ENCODE measurements around the gene KCNE2. TPM values are rescaled to one million over a fixed set of nuclear protein-coding genes. Genes with fewer than 3 reads are reported as not detected.

KCNE2 gene
- total and polyA plus RNA-seq, 2 experiments from 2014 or later = 0.33 TPM; not detected in 1

DNA sequence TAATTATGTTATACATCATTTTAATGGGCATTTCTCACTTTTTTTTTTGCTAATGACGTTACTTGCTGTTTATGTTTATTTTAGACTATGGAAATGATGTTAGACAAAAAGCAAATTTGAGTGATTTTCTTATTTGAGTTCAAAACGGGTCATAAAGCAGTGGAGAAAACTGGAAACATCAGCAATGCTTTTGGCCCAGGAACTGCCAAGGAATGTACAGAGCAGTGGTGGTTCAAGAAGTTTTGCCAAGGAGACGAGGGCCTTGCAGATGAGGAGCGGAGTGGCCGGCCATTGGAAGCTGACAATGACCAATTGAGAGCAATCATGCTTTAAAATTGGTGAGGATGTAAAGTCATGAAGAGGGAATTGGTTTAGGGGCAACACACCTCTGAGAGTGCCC, 32.1 kb upstream of the KCNE2 start:
- Histone ChIP-seq H3K4me2 (ENCODE audit: unreplicated experiment) (no peak overlapping the region), H3K36me3 (ENCODE audit: low read depth) (no peaks in the 10 kb centered on the region), H3K9me2 (ENCODE audit: insufficient read depth) (no peaks in the 10 kb centered on the region), H2AFZ (no peak overlapping the region), H3K9me3 (ENCODE audit: low read depth) (no peaks in the 10 kb centered on the region), H3K79me2 (ENCODE audit: insufficient read depth) (no peaks in the 10 kb centered on the region), H3K9ac (no peak overlapping the region), H3K27ac (no peak overlapping the region), H3K27me3 (replicated peaks; ENCODE audit: insufficient read depth) (no peaks in the 10 kb centered on the region), H3F3A (ENCODE audit: insufficient read depth) (peaks cover 10% of the 10 kb centered on the region; the same call in 1 of the 2 replicates), H4K20me1 (ENCODE audit: insufficient read depth) (no peaks in the 10 kb centered on the region), H3K4me1 (ENCODE audit: insufficient read depth) (no peaks in the 10 kb centered on the region), H3K4me3 (no peak overlapping the region)
- DNase-seq = no peak
- TF ChIP-seq EZH2 (IDR thresholded peaks at IDR 0.05; ENCODE audit: insufficient read depth, poor library complexity, severe bottlenecking) (no peak), EZH2phosphoT487 (IDR thresholded peaks at IDR 0.05; ENCODE audit: insufficient read depth, low read depth) (no peak)
- WGBS, 2 experiments (ENCODE audit: low coverage in 1 of 2, low lambda C conversion rate in 2 of 2, missing lambda C conversion rate in 2 of 2) = 78 to 80% methylated on average over 5 of the region's 5 CpGs
- in situ Hi-C loops (cut with MboI) = no loop called here

DNA sequence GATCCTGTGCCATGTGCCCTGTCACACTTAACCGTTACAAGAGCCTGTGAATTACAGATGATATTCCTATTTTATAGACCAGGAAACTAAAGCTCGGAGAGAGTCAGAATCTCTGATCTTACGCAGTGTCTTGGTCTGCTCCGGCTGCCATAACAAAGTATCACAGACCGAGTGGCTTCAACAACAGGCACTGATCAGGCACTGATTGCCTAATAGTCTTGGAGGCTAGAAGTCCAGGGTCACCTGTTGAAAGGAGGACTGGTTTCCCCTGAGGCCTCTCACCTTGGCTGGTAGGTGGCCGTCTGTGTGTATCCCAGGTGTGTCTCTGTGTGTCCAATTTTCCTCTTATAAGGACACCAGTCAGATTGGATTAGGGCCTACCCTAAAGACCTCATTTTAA, 31.5 kb upstream of the KCNE2 start:
- DNase-seq = no peak
- Histone ChIP-seq H3K27me3 (replicated peaks; ENCODE audit: insufficient read depth) (no peaks in the 10 kb centered on the region), H3K4me1 (ENCODE audit: insufficient read depth) (no peaks in the 10 kb centered on the region), H3K4me2 (ENCODE audit: unreplicated experiment) (no peak overlapping the region), H3K36me3 (ENCODE audit: low read depth) (no peaks in the 10 kb centered on the region), H3K79me2 (ENCODE audit: insufficient read depth) (no peaks in the 10 kb centered on the region), H3K9me2 (ENCODE audit: insufficient read depth) (no peaks in the 10 kb centered on the region), H3K9ac (no peak overlapping the region), H3F3A (ENCODE audit: insufficient read depth) (peaks cover 10% of the 10 kb centered on the region; the same call in 1 of the 2 replicates), H3K9me3 (ENCODE audit: low read depth) (no peaks in the 10 kb centered on the region), H4K20me1 (ENCODE audit: insufficient read depth) (no peaks in the 10 kb centered on the region), H3K27ac (no peak overlapping the region), H2AFZ (no peak overlapping the region), H3K4me3 (no peak overlapping the region)
- WGBS, 2 experiments (ENCODE audit: low coverage in 1 of 2, low lambda C conversion rate in 2 of 2, missing lambda C conversion rate in 2 of 2) = 88 to 89% methylated on average over 6 of the region's 6 CpGs
- in situ Hi-C loops (cut with MboI) = no loop called here
- TF ChIP-seq EZH2phosphoT487 (IDR thresholded peaks at IDR 0.05; ENCODE audit: insufficient read depth, low read depth) (no peak), EZH2 (IDR thresholded peaks at IDR 0.05; ENCODE audit: insufficient read depth, poor library complexity, severe bottlenecking) (no peak)

DNA sequence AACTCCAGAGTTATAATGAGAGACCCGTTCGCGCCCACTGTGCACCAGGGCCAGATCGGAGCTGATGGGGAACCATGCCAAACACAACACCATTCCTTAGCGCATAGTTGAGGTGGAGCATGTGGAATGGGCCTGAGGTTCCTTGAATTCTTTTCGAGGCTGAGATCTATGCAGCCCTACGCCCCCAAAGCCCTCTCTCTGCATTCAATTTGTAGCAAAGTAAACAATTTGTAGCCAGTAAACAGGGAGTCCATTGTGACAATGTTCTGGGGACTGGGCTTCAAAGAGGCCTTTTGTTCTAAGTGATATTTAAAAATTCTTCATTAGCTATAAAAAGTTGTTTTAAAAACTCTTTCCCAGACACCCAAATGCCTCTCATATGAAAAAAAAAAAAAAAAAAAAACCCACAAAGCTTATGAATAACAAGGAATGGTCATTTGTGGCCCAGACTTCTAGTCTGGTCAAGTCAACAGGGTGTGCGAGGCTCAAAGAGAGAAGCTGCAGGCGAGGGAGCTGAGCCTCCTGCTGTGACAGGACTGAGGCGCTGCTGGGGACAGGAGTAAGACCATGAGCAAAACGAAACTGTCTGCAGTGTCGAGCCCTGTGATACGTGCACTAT, 30.6 kb upstream of the KCNE2 start:
- Histone ChIP-seq H2AFZ (no peak overlapping the region), H3K4me3 (no peak overlapping the region), H3K27ac (no peak overlapping the region), H3K36me3 (ENCODE audit: low read depth) (no peaks in the 10 kb centered on the region), H3K9ac (no peak overlapping the region), H3F3A (ENCODE audit: insufficient read depth) (peaks cover 10% of the 10 kb centered on the region; the same call in 1 of the 2 replicates), H3K9me2 (ENCODE audit: insufficient read depth) (no peaks in the 10 kb centered on the region), H3K4me2 (ENCODE audit: unreplicated experiment) (no peak overlapping the region), H3K4me1 (ENCODE audit: insufficient read depth) (no peaks in the 10 kb centered on the region), H3K9me3 (ENCODE audit: low read depth) (no peaks in the 10 kb centered on the region), H4K20me1 (ENCODE audit: insufficient read depth) (no peaks in the 10 kb centered on the region), H3K27me3 (replicated peaks; ENCODE audit: insufficient read depth) (no peaks in the 10 kb centered on the region), H3K79me2 (ENCODE audit: insufficient read depth) (no peaks in the 10 kb centered on the region)
- no peak for TF ChIP-seq EZH2phosphoT487 (IDR thresholded peaks at IDR 0.05; ENCODE audit: insufficient read depth, low read depth)
- no peak for TF ChIP-seq EZH2 (IDR thresholded peaks at IDR 0.05; ENCODE audit: insufficient read depth, poor library complexity, severe bottlenecking)
- no peak for DNase-seq
- in situ Hi-C loops (cut with MboI) = no loop called here
- 94 to 95% methylated on average over 13 of the region's 13 CpGs for WGBS, 2 experiments (ENCODE audit: low coverage in 1 of 2, low lambda C conversion rate in 2 of 2, missing lambda C conversion rate in 2 of 2)

DNA sequence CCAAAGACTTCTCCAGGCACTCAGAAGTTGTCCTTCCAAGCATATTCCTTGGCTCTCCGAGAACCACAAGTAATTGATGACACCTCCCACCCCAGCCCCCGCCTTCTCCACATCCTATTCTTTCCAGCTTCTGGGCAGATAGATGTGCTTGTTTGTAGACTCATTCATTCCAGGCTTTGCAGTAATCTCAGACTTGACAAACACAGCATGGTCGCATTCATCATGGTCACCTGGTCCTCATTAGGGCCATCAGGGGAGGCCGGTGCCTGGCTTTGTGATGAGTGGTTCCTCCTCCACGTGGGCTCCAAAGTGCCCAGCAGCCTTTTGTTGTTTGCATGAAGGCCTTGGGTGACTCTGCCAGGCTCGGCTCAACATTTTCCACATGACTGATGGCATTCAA, 28.5 kb upstream of the KCNE2 start:
- no peak for TF ChIP-seq EZH2 (IDR thresholded peaks at IDR 0.05; ENCODE audit: insufficient read depth, poor library complexity, severe bottlenecking)
- no peak for TF ChIP-seq EZH2phosphoT487 (IDR thresholded peaks at IDR 0.05; ENCODE audit: insufficient read depth, low read depth)
- no peaks in the 10 kb centered on the region for H3K79me2 ChIP-seq (ENCODE audit: insufficient read depth)
- H3K9me3 ChIP-seq (ENCODE audit: low read depth) = no peaks in the 10 kb centered on the region
- in situ Hi-C loops (cut with MboI) = no loop called here
- no peaks in the 10 kb centered on the region for H3K9me2 ChIP-seq (ENCODE audit: insufficient read depth)
- no peaks in the 10 kb centered on the region for H4K20me1 ChIP-seq (ENCODE audit: insufficient read depth)
- H3F3A ChIP-seq (ENCODE audit: insufficient read depth) = peaks cover 10% of the 10 kb centered on the region; the same call in 1 of the 2 replicates
- no peak overlapping the region for H3K9ac ChIP-seq
- no peaks in the 10 kb centered on the region for H3K4me1 ChIP-seq (ENCODE audit: insufficient read depth)
- H2AFZ ChIP-seq = no peak overlapping the region
- H3K4me2 ChIP-seq (ENCODE audit: unreplicated experiment) = no peak overlapping the region
- H3K4me3 ChIP-seq = no peak overlapping the region
- 2 to 4% methylated on average over 6 of the region's 6 CpGs for WGBS, 2 experiments (ENCODE audit: low coverage in 1 of 2, low lambda C conversion rate in 2 of 2, missing lambda C conversion rate in 2 of 2)
- no peaks in the 10 kb centered on the region for H3K27me3 ChIP-seq (replicated peaks; ENCODE audit: insufficient read depth)
- H3K36me3 ChIP-seq (ENCODE audit: low read depth) = no peaks in the 10 kb centered on the region
- H3K27ac ChIP-seq = no peak overlapping the region
- DNase-seq = peak; percentile 74
